Activated CD4-positive, alpha-beta T cell treated with anti-CD3 and anti-CD28 coated beads, Interleukin-2, amount 50 U/mL, for 24 hours (primary cell): ENCODE data around the gene GNB3.
A peak's percentile ranks its signal among the peaks of the same experiment; 100 is the strongest.
"Not testable (repeated sequence)": the region's sequence is repeated elsewhere in the genome, so short reads cannot be mapped to it uniquely, and the experiment has no call there.

Experiments
- DNase-seq, 2 donors: peaks; one replicate each; pipeline ENCODE4 v3.0.0-alpha.2; 2020; ENCODE audit warnings: low read depth in 1 of 2, low spot score in 1 of 2

The GNB3 gene

DNA sequence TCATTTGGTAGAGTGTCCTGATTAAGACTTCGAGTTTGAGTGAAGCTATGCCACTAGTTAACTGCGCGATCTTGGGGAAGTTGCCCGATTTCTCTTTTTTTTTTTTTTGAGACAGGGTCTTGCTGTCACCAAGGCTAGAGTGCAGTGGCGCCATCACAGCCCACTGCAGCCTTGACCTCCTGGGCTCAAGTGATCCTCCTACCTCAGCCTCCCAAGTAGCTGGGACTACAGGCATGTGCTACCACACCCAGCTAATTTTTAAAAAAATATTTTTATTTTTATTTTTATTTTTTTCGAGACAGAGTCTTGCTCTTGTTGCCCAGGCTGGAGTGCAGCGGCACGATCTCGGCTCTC, 33.3 kb downstream of the GNB3 start:
- DNase-seq: not testable (repeated sequence)

DNA sequence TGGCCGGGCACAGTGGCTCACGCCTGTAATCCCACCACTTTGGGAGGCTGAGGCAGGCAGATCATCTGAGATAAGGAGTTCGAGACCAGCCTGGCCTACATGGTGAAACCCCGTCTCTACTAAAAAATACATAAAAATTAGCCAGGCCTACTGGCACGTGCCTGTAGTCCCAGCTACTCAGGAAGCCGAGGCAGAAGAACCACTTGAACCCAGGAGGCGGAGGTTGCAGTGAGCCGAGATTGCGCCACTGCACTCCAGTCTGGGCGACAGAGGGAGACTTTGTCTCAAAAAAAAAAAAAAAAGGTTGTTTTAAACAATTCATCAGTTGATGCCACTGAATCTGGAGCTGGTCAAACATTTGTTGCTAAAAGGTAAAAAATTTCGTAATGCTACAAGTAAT, 39.1 kb downstream of the GNB3 start:
- not testable (repeated sequence) for DNase-seq

DNA sequence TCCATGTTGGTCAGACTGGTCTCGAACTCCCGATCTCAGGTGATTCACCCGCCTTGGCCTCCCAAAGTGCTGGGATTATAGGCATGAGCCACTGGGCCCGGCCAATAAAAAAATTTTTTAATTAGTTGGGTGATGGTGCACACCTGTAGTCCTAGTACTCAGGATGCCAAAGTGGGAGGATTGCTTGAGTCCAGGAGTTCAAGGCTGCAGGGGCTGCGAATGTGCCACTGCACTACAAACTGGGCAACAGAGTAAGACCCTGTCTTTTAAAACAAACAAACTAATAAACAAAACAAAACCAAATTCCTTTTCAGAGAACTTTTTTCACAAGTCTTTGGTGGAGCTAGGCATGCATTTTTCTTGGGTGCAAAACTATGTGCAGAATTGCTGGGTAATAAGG, 42.5 kb downstream of the GNB3 start:
- DNase-seq: no peak

DNA sequence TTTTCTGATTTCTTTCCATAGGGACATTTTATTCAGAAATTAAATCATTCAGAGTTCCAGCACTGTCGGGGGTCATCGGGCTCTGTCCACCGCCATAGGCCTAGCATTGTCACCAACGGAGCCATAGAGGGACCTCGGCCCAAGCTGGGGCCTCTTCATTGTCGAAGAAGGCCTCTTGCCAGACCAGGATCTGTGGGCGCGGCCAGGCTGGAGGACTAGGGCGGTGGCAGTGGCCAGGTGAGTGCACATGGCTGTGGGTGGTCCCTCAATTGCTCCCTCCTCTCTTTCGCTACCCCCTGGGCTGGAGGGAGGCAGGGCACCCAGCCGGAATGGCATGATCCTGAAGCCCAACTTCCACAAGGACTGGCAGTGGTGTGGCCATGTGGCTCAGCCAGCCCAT, 43.0 kb downstream of the GNB3 start:
- DNase-seq: no peak

DNA sequence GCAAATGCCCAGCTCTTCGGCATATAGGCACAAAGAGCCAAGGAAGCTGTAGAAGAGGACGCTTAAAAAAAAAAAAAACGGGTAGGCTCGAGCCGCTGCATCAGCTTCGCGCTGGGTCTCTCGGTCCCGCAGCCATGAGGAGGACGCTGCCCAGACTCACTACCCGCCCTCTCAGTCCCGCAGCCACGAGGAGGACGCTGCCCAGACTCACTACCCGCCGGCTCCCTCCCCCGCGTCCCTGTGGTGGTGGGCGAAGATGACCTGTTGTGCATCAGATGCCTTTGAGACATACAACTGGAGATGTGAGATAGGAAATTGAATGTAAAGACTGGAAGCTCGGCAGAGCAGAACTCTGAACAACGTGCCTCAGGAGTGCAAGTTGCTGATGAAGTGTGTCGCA, 43.8 kb downstream of the GNB3 start:
- no peak for DNase-seq

DNA sequence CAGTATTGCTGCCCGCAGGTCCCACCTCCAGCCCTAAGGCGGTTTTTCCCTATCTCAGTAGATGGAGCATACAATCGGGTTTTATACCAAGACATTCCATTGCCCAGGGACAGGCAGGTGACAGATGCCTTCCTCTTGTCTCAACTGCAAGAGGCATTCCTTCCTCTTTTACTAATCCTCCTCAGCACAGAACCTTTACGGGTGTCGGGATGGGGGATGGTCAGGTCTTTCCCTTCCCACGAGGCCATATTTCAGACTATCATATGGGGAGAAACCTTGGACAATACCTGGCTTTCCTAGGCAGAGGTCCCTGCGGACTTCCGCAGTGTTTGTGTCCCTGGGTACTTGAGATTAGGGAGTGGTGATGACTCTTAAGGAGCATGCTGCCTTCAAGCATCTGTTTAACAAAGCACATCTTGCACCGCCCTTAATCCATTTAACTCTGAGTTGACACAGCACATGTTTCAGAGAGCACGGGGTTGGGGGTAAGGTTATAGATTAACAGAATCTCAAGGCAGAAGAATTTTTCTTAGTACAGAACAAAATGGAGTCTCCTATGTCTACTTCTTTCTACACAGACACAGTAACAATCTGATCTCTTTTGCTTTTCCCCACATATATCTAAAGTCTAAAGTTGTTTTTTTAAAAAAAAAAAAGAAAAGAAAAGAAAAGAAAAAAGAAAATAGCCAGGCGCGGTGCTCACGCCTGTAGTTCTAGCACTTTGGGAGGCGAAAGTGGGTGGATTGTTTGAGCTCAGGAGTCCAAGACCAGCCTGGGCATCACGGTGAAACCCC, 45.7 kb downstream of the GNB3 start:
- not testable (repeated sequence) for DNase-seq

DNA sequence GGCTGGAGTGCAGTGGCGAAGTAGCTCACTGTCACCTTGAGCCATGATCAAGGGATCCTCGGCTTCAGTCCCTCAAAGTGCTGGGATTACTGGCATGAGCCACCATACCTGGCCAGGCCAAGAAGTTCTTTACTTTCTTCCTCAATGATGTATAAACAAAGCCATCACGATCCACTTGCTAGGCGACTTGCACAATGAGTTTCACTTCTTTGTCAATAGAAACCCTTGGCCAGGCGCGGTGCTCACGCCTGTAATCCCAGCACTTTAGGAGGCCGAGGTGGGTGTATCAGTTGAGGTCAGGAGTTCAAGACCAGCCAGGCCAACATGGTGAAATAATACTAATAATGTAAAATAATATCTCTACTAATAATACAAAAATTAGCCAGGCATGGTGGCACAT, 46.7 kb downstream of the GNB3 start:
- DNase-seq: no peak

DNA sequence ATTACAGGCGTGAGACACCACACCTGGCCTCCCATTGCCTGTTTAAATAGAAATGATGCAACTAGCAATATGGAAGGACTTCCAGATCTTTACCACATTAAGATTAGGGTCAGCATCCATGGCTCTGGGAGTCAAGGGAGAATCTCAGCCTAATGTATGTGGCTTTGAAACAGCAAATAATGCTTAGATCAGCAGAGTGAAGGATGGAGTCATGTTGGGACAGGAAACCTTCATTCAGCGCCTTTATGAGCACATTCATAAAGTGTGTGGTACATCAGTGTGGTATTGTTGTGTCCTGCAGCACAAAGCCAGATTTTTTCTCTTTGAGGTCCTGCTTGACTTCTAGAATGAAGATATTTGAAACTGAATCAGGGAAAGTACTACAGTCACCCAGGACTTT, 47.6 kb downstream of the GNB3 start:
- DNase-seq: no peak

DNA sequence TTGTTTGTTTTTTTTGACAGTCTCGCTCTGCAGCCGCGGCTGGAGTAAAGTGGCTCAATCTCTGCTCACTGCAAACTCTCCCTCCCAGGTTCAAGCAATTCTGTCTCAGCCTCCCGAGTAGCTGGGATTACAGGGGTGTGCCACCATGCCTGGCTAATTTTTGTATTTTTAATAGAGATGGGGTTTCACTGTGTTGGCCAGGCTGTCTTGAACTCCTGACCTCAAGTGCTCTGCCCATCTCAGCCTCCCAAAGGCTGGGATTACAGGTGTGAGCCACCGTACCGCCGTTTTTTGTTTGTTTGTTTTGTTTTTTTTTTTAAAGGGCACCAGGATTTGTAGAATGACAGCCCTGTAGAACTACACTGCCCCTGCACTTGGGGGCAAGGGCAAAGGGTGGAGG, 48.1 kb downstream of the GNB3 start:
- not testable (repeated sequence) for DNase-seq

DNA sequence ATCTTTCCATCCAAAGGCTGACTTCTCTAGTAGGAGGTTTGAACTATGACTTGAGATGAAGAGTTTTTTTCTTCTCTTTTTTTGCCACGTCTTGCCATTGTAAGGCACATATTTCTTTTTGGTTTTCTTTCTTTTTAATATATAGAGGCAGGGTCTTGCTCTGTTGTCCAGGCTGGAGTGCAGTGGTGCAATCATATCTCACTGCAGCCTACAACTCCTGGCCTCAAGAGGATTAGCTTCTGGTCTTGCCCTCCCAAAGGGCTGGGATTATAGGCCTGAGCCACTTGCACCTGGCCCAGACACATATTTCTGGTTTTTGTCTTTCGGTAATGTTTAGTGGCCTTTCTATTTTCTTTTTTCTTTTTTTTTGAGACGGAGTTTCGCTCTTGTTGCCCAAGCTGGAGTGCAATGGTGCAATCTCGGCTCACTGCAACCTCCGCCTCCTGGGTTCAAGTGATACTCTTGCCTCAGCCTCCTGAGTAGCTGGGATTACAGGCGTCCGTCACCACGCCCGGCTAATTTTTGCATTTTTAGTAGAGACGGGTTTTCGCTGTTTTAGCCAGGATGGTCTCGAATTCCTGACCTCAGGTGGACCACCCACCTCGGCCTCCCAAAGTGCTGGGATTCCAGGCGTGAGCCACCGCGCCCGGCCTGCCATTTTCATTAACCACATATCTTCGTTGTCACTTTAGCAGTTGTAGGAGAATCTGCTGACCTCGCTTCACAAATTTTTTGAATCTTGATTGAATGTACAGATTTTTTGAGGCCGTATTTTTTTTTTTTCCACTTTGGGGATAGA, 49.2 kb downstream of the GNB3 start:
- DNase-seq: not testable (repeated sequence)

DNA sequence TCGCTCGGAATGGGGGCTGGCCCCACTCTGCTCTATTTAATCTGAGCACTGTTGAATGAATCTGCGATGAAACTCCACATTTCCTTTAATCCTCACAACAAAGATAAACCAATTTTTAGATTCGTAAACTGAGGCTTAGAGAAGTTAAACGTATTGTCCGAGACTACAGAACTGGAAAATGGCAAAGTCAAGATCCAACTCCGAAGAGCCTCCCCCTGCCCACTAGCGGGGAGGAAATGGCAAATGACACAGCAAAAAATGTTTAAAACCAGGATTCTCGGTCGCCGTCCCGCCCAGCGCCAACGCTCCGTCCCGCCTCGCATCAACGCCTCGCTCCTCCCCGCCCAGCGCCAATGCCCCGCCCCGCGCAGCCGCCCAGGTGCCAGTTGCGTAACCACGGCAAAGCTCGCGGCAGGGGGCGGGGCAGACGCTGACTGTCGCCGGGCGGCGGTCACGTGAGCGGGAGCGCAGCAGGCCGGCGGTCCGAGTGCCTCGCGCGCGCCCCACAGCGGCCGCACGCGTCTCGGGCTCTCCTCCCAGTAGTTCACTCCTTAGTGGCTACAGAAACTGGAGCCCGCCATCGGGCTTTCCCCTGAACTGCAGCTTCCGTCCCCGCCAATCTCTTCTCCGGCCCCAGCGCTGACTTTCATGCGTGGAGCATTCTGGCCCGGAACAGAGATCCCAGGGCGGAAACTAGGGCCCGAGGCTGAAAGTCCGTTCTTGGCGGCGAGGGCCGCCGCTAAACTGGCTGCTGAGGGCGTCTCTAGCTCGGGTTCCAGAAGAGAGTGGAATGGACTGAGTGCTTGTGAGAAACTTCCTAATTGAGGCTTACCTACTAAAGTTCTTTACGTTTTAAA, 50.3 kb downstream of the GNB3 start:
- DNase-seq: peak; percentile 97 to 98

DNA sequence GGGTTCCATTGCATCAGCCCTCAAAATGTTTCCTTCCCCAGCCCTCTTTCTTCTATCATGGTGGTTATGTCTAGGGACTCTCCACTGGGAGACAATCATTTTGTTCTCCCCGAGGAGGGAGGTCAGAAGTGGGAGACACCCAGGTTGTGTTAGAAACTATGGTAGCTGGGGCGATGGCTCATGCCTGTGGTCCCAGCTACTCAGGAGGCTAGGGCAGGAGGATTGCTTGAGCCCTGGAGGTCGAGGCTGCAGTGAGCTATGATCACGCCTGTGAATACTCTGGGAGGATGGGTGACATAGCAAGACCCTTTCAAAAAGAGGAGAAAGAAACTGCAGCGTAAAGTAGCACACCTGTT, 50.9 kb downstream of the GNB3 start:
- no peak for DNase-seq

DNA sequence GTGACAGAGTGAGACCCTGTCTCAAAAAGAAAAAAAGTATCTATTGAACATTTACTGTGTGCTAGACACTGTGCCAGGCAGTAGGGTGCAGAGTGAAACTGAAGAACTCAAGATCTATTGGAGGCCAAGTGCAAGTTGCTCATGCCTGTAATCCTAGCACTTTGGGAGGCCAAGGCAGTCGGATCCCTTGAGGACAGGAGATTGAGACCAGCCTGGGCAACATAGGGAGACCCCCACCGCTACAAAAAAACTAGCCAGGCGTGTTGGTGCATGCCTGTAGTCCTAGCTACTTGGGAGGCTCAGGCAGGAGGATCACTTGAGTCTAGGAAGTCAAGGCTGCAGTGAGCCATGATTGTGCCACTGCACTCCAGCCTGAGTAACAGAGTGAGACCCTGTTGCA, 52.0 kb downstream of the GNB3 start:
- not testable (repeated sequence) for DNase-seq

DNA sequence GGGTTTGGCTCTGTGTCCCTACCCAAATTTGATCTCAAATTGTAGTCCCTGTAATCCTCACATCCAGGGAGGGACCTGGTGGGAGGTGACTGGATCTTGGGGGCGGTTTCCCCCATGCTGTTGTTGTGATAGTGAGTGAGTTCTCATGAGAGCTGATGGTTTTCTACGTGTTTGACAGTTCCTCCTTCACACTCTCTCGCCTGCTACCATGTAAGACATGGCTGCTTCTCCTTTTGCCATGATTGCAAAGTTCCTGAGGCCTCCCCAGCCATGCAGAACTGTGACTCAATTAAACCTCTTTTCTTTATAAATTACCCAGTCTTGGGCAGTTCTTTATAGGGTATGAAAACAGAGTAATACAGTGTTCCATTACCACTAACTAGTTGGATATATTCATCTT, 53.6 kb downstream of the GNB3 start:
- DNase-seq: no peak
